Testis (tissue), 3 donors: ENCODE results near the gene CD96. TPM values are rescaled to one million over a fixed set of nuclear protein-coding genes. Genes with fewer than 3 reads are reported as not detected.

ENCODE experiments used
- DNase-seq: peaks from one replicate; pipeline ENCODE4 v3.0.0-alpha.2; 2019
- H3K27ac ChIP-seq, 2 donors: fragments of 200-600 bp; sonication (generic); one replicate each; pipeline ENCODE4 v1.5.1; 2019
- H3K27me3 ChIP-seq: fragments of 200-600 bp; sonication (generic); one replicate; pipeline ENCODE4 v1.5.1; 2019
- H3K36me3 ChIP-seq: fragments of 200-600 bp; sonication (generic); one replicate; pipeline ENCODE4 v1.5.1; 2017; ENCODE audit warnings: low read depth; ENCODE audit errors: missing control alignments
- H3K4me1 ChIP-seq: fragments of 200-600 bp; sonication (generic); one replicate; pipeline ENCODE4 v1.5.1; 2019
- H3K4me3 ChIP-seq, 2 donors: fragments of 200-600 bp; sonication (generic); one replicate each; pipeline ENCODE4 v1.5.1; 2017 to 2019
- H3K9me3 ChIP-seq: fragments of 200-600 bp; sonication (generic); one replicate; pipeline ENCODE4 v1.5.1; 2017
- CTCF ChIP-seq, 3 experiments: fragments of 450-650 bp in 2 of 3; fragments of 200-600 bp in 1 of 3; sonication (generic) in 1 of 3; IDR thresholded peaks; one replicate each; pipeline ENCODE4 v1.5.1; 2016 to 2019; ENCODE audit warnings: antibody characterized with exemption in 3 of 3, mild to moderate bottlenecking in 2 of 3, moderate library complexity in 1 of 3
- POLR2A ChIP-seq: fragments of 450-650 bp; IDR thresholded peaks from one replicate; pipeline ENCODE4 v1.6.1; 2017; ENCODE audit warnings: antibody characterized with exemption, mild to moderate bottlenecking, moderate library complexity
- WGBS, 2 donors: methylation state at CpG; one replicate each; pipeline ENCODE4 v1.1.5; 2018; 5-methylcytosine and 5-hydroxymethylcytosine counted together
- intact Hi-C: fragments of 100-400 bp; cut with DNase I; formaldehyde crosslinking; loops from one replicate; pipeline ENCODE4 v1.15.1; 2023; ENCODE audit warnings: low total_unique reads
- polyA plus RNA-seq: library from polyadenylated mRNA; stranded (reverse); fragments of 350-450 nt; fragmentation: Illumina TruSeq; extraction: RNeasy Lipid Tissue Mini Kit (QIAGEN cat#74804); gene quantifications from one replicate; pipeline ENCODE4 v1.2.3, GENCODE V29; 2014; ENCODE audit warnings: low read depth, low replicate concordance; ENCODE audit not compliant: insufficient read depth
- total RNA-seq, 2 donors: library from RNA; depleted of rRNA; stranded (reverse); fragments of >200 nt; gene quantifications; one replicate each; pipeline ENCODE4 v1.2.3, GENCODE V29; 2016

CD96 gene
- total and polyA plus RNA-seq, 3 donors from 2014 or later, result 0.16 to 1.5 (median 0.99) TPM

- intact Hi-C loops, result no loop called here
- H3K27ac ChIP-seq, result no peak overlapping the region
- no peaks in the 10 kb centered on the region for H3K27me3 ChIP-seq
- H3K4me1 ChIP-seq, result no peaks in the 10 kb centered on the region
- H3K4me3 ChIP-seq, result no peak overlapping the region
- no peak for DNase-seq
- no peaks in the 10 kb centered on the region for H3K9me3 ChIP-seq
- WGBS, 2 donors, result 85 to 88% methylated on average over 2 of the region's 2 CpGs
- TF ChIP-seq POLR2A (no peak), CTCF (IDR thresholded peaks at IDR 0.05) (no peak)
- no peaks in the 10 kb centered on the region for H3K36me3 ChIP-seq
Measured at GRCh38 chr3:111701292-111701906, 159.4 kb downstream of the CD96 start.

Other genes with a start within 250 kb of the CD96 start
- gene ZBED2, start 53.1 kb downstream of the CD96 start, total RNA-seq, result not detected
- 2.0 TPM for gene ZBED2, start 53.1 kb downstream of the CD96 start, polyA plus RNA-seq
- gene PLCXD2, start 132.5 kb downstream of the CD96 start, total RNA-seq, result 1 to 10 TPM; 2.7 to 2.9 TPM
- 5.2 TPM for gene PLCXD2, start 132.5 kb downstream of the CD96 start, polyA plus RNA-seq